Measurements from ENCODE around the gene NPTXR. TPM values are rescaled to one million over a fixed set of nuclear protein-coding genes. Genes with fewer than 3 reads are reported as not detected.
A peak's percentile ranks its signal among the peaks of the same experiment; 100 is the strongest.

NPTXR gene
- total and polyA plus RNA-seq, 4 donors = 0.98 to 5.8 (median 2.8) TPM

DNA sequence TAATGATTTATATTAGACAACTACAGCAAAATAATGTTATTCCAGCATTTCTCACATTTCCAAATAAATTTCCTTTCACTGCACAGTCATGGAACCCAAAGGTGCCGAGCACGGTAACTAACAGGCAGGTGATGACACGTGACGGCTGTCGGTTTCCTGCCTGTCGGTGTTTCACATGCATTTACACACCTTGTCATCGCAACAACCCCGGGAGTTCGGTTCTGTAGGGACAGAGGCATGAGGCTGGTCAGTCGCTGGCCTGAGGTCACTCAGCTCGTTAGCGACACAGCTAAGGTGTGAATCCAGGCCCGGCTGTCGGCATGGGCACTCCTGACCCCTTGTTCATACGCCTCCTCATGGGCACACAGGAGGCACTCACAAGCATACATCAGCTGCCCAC is 59.8 kb downstream of the NPTXR start:
- ATAC-seq (ENCODE audit: insufficient read depth, low FRiP score) (no peak), DNase-seq (no peak)
- peaks cover 5 to 18% (median 8%) of the 10 kb centered on the region in 5 donors for H3K4me1 ChIP-seq (ENCODE audit: control insufficient read depth in 5 of 5, insufficient read depth in 5 of 5, low read length in 5 of 5)
- H3K4me3 ChIP-seq = no peak overlapping the region
- no peak overlapping the region for H3K27ac ChIP-seq (ENCODE audit: low read depth in 1 of 2, low read length in 1 of 2)
- TF ChIP-seq, protein P1, sequence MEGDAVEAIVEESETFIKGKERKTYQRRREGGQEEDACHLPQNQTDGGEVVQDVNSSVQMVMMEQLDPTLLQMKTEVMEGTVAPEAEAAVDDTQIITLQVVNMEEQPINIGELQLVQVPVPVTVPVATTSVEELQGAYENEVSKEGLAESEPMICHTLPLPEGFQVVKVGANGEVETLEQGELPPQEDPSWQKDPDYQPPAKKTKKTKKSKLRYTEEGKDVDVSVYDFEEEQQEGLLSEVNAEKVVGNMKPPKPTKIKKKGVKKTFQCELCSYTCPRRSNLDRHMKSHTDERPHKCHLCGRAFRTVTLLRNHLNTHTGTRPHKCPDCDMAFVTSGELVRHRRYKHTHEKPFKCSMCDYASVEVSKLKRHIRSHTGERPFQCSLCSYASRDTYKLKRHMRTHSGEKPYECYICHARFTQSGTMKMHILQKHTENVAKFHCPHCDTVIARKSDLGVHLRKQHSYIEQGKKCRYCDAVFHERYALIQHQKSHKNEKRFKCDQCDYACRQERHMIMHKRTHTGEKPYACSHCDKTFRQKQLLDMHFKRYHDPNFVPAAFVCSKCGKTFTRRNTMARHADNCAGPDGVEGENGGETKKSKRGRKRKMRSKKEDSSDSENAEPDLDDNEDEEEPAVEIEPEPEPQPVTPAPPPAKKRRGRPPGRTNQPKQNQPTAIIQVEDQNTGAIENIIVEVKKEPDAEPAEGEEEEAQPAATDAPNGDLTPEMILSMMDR (IDR thresholded peaks at IDR 0.05; ENCODE audit: control extremely low read depth, extremely low read depth) = no peak
- H3K9ac ChIP-seq (ENCODE audit: insufficient read depth in 1 of 2, low read length in 2 of 2) = no peak overlapping the region
- 94 to 95% methylated on average over 15 of the region's 15 CpGs for WGBS, 2 donors
- H3K9me3 ChIP-seq (ENCODE audit: control insufficient read depth in 4 of 4, insufficient read depth in 3 of 4, low read length in 3 of 4) = no peaks in the 10 kb centered on the region
- no peaks in the 10 kb centered on the region for H3K27me3 ChIP-seq (ENCODE audit: control insufficient read depth in 3 of 3, insufficient read depth in 3 of 3, low read length in 2 of 3)
- peaks cover 0 to 22% (median 8%) of the 10 kb centered on the region in 4 donors for H3K36me3 ChIP-seq (ENCODE audit: control insufficient read depth in 4 of 4, insufficient read depth in 4 of 4, low read length in 4 of 4)

DNA sequence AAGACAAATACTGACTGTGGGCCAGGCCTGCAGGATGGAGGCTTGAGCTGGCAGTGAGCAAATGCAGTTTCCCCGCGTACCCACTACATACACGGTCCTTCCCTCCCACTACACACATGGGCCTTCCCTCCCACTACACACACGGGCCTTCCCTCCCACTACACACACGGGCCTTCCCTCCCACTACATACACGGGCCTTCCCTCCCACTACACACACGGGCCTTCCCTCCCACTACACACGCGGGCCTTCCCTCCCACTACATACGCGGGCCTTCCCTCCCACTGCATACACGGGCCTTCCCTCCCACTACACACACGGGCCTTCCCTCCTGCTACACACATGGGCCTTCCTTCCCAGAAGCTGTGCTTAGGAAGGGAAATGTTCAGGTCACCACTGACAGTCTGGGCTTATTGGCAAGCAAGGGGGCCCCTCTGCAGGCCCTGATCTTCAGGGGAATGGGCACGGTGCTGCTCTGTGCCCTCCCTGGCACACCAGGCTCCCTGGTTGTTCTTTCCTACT is 60.7 kb downstream of the NPTXR start:
- WGBS, 2 donors = 63 to 66% methylated on average over 11 to 14 of the region's 14 CpGs
- peaks cover 0 to 25% (median 8%) of the 10 kb centered on the region in 4 donors for H3K36me3 ChIP-seq (ENCODE audit: control insufficient read depth in 4 of 4, insufficient read depth in 4 of 4, low read length in 4 of 4)
- no peak overlapping the region for H3K9ac ChIP-seq (ENCODE audit: insufficient read depth in 1 of 2, low read length in 2 of 2)
- no peaks in the 10 kb centered on the region for H3K27me3 ChIP-seq (ENCODE audit: control insufficient read depth in 3 of 3, insufficient read depth in 3 of 3, low read length in 2 of 3)
- ATAC-seq (ENCODE audit: insufficient read depth, low FRiP score) (no peak), DNase-seq (no peak)
- TF ChIP-seq, protein P1 (IDR thresholded peaks at IDR 0.05; ENCODE audit: control extremely low read depth, extremely low read depth) = no peak
- no peak overlapping the region for H3K4me3 ChIP-seq
- peaks cover 0 to 12% (median 6%) of the 10 kb centered on the region in 5 donors for H3K4me1 ChIP-seq (ENCODE audit: control insufficient read depth in 5 of 5, insufficient read depth in 5 of 5, low read length in 5 of 5)
- H3K27ac ChIP-seq (ENCODE audit: low read depth in 1 of 2, low read length in 1 of 2) = peak overlapping the region in 1 of 2 donors; percentile 26
- H3K9me3 ChIP-seq (ENCODE audit: control insufficient read depth in 4 of 4, insufficient read depth in 3 of 4, low read length in 3 of 4) = no peaks in the 10 kb centered on the region

DNA sequence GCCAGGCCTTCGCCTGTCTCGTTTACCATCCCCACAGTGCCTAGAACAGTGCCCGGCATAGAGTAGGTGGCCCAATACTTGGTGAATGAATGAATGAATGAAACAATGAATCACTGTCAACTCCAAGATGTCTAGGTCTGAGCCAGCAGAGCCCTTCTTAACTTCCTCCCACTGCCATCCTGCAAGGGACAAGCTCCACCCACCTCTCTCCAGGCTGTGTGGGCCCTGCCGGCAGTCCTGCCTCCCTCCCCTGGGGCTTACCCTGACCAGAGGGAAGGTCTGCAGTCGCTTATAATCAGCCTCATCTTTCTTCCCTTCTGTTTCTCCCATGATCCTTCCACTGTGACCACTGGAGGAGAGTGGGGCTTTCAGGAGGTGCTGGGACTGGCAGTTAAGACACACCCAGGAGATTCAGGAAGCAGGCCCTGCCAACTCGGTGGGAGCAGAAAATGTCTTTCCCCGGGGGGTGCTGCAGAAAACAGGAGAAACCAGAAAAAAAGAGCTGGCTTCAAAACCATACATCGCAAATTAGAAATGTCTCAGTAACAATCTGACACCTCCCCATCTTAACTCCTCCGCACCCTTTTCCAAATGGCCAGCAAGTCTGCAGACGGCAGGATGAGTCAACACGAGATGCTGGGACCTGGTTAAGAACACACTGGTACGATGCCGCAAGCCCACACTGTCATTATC is 61.3 kb downstream of the NPTXR start:
- H3K9me3 ChIP-seq (ENCODE audit: control insufficient read depth in 4 of 4, insufficient read depth in 3 of 4, low read length in 3 of 4) = no peaks in the 10 kb centered on the region
- H3K4me1 ChIP-seq (ENCODE audit: control insufficient read depth in 5 of 5, insufficient read depth in 5 of 5, low read length in 5 of 5) = peaks cover 0 to 8% (median 2%) of the 10 kb centered on the region in 5 donors
- WGBS, 2 donors = 56 to 69% methylated on average over 13 of the region's 13 CpGs
- H3K4me3 ChIP-seq = no peak overlapping the region
- no peak overlapping the region for H3K9ac ChIP-seq (ENCODE audit: insufficient read depth in 1 of 2, low read length in 2 of 2)
- TF ChIP-seq, protein P1 (IDR thresholded peaks at IDR 0.05; ENCODE audit: control extremely low read depth, extremely low read depth) = no peak
- H3K36me3 ChIP-seq (ENCODE audit: control insufficient read depth in 4 of 4, insufficient read depth in 4 of 4, low read length in 4 of 4) = peaks cover 0 to 25% (median 8%) of the 10 kb centered on the region in 4 donors
- no peaks in the 10 kb centered on the region for H3K27me3 ChIP-seq (ENCODE audit: control insufficient read depth in 3 of 3, insufficient read depth in 3 of 3, low read length in 2 of 3)
- H3K27ac ChIP-seq (ENCODE audit: low read depth in 1 of 2, low read length in 1 of 2) = peak overlapping the region in 1 of 2 donors; percentile 21
- no peak for ATAC-seq (ENCODE audit: insufficient read depth, low FRiP score)
- no peak for DNase-seq
